HepG2 (cell line): ENCODE measurements around the gene TPST2. TPM values are rescaled to one million over a fixed set of nuclear protein-coding genes. Genes with fewer than 3 reads are reported as not detected.

Experiments
- ESRRA ChIP-seq: sonication (generic); formaldehyde crosslinking; IDR thresholded peaks from 2 replicates; pipeline ENCODE4 v1.5.1; 2020; ENCODE audit warnings: mild to moderate bottlenecking, low read depth, missing genetic modification reagents
- HIVEP1 ChIP-seq: sonication (generic); formaldehyde crosslinking; IDR thresholded peaks from 2 replicates; pipeline ENCODE4 v1.4.0; 2020; ENCODE audit warnings: mild to moderate bottlenecking, missing genetic modification reagents
- HMG20A ChIP-seq: IDR thresholded peaks from 2 replicates; pipeline ENCODE4 v1.6.1; 2016; ENCODE audit warnings: borderline replicate concordance
- MAFF ChIP-seq: IDR thresholded peaks from 2 replicates; pipeline ENCODE4 v1.6.1; 2011; ENCODE audit warnings: low read depth, low read length, improper control_type of control experiment
- MLLT10 ChIP-seq: sonication (generic); formaldehyde crosslinking; IDR thresholded peaks from 2 replicates; pipeline ENCODE4 v1.4.0; 2020; ENCODE audit warnings: missing genetic modification reagents
- MTF2 ChIP-seq: sonication (generic); formaldehyde crosslinking; IDR thresholded peaks from 2 replicates; pipeline ENCODE4 v1.5.0; 2020; ENCODE audit warnings: missing genetic modification reagents, borderline replicate concordance
- SP4 ChIP-seq: sonication (generic); formaldehyde crosslinking; IDR thresholded peaks from 2 replicates; pipeline ENCODE4 v1.8.1; 2023; ENCODE audit warnings: mild to moderate bottlenecking, missing genetic modification reagents
- TBP ChIP-seq: sonication (generic); formaldehyde crosslinking; IDR thresholded peaks from 2 replicates; pipeline ENCODE4 v1.5.0; 2020; ENCODE audit warnings: missing genetic modification reagents
- TCF7L2 ChIP-seq: IDR thresholded peaks from 2 replicates; pipeline ENCODE4 v1.6.1; 2011; ENCODE audit warnings: mild to moderate bottlenecking, low read depth, low read length, moderate library complexity
- TSC22D2 ChIP-seq: sonication (generic); formaldehyde crosslinking; IDR thresholded peaks from 2 replicates; pipeline ENCODE4 v1.5.1; 2020; ENCODE audit warnings: missing genetic modification reagents, mild to moderate bottlenecking, borderline replicate concordance
- ZFP36L1 ChIP-seq: sonication (generic); formaldehyde crosslinking; IDR thresholded peaks from 2 replicates; pipeline ENCODE4 v1.8.0; 2022; ENCODE audit warnings: mild to moderate bottlenecking, missing genetic modification reagents, moderate library complexity
- ZKSCAN1 ChIP-seq: fragments of 150-350 bp; IDR thresholded peaks from 2 replicates; pipeline ENCODE4 v1.6.1; 2014; ENCODE audit warnings: low read length
- ZKSCAN5 ChIP-seq: sonication (generic); formaldehyde crosslinking; IDR thresholded peaks from 2 replicates; pipeline ENCODE4 v1.5.1; 2020; ENCODE audit warnings: mild to moderate bottlenecking, missing genetic modification reagents
- ZNF367 ChIP-seq: sonication (generic); formaldehyde crosslinking; IDR thresholded peaks from 2 replicates; pipeline ENCODE4 v1.4.0; 2020; ENCODE audit warnings: missing genetic modification reagents, borderline replicate concordance
- ZNF562 ChIP-seq: sonication (generic); formaldehyde crosslinking; IDR thresholded peaks from 2 replicates; pipeline ENCODE4 v1.8.0; 2022; ENCODE audit warnings: missing genetic modification reagents, borderline replicate concordance
- ZNF670 ChIP-seq: sonication (generic); formaldehyde crosslinking; IDR thresholded peaks from 2 replicates; pipeline ENCODE4 v1.8.0; 2022; ENCODE audit warnings: mild to moderate bottlenecking, missing genetic modification reagents, borderline replicate concordance
- ZNF720 ChIP-seq: sonication (generic); formaldehyde crosslinking; IDR thresholded peaks from 2 replicates; pipeline ENCODE4 v1.4.0; 2020; ENCODE audit warnings: missing genetic modification reagents
- ZNF816 ChIP-seq: sonication (generic); formaldehyde crosslinking; IDR thresholded peaks from 2 replicates; pipeline ENCODE4 v1.8.0; 2022; ENCODE audit warnings: missing genetic modification reagents, mild to moderate bottlenecking, borderline replicate concordance
- polyA plus RNA-seq, 8 experiments: library from polyadenylated mRNA; depleted of rRNA in 3 of 8; stranded (reverse) in 7 of 8; unstranded in 1 of 8; fragments of >200 nt; fragmentation: Illumina TruSeq in 4 of 8; extraction: Trizol in 4 of 8; gene quantifications; 2 replicates each; pipeline versions ENCODE4 v1.2.1 to v1.2.3, GENCODE V29; 2011 to 2016; ENCODE audit warnings: low read depth in 4 of 8, missing spikeins in 1 of 8, mixed read lengths in 1 of 8; ENCODE audit not compliant: insufficient read depth in 1 of 8
- total RNA-seq, 5 experiments: library from RNA; depleted of rRNA; stranded (reverse); fragments of >200 nt; fragmentation: Illumina TruSeq; extraction: Trizol; gene quantifications; 2 replicates each; pipeline ENCODE4 v1.2.3, GENCODE V29; 2016; ENCODE audit warnings: low read depth in 1 of 5
- TF ChIP-seq, protein P1 (sequence below): sonication (generic); formaldehyde crosslinking; IDR thresholded peaks from 2 replicates; pipeline ENCODE4 v1.4.0; 2020; ENCODE audit warnings: missing genetic modification reagents, borderline replicate concordance
- TF ChIP-seq, protein P2 (sequence below): sonication (generic); formaldehyde crosslinking; IDR thresholded peaks from 2 replicates; pipeline ENCODE4 v1.4.0; 2020; ENCODE audit warnings: missing genetic modification reagents, borderline replicate concordance
- TF ChIP-seq, protein P3 (sequence below): sonication (generic); formaldehyde crosslinking; IDR thresholded peaks from 2 replicates; pipeline ENCODE4 v1.9.0; 2022; ENCODE audit warnings: missing genetic modification reagents, mild to moderate bottlenecking, borderline replicate concordance
- TF ChIP-seq, protein P4 (sequence below): IDR thresholded peaks from 2 replicates; pipeline ENCODE4 v1.6.1; 2016; ENCODE audit warnings: mild to moderate bottlenecking, missing biosample characterization, missing genetic modification reagents

TPST2 gene
- total and polyA plus RNA-seq, 2 of the 13 experiments (the other 11 are each of a cell fraction or from before 2014, with no cell fraction given), result 15.2 to 23.8 TPM

DNA sequence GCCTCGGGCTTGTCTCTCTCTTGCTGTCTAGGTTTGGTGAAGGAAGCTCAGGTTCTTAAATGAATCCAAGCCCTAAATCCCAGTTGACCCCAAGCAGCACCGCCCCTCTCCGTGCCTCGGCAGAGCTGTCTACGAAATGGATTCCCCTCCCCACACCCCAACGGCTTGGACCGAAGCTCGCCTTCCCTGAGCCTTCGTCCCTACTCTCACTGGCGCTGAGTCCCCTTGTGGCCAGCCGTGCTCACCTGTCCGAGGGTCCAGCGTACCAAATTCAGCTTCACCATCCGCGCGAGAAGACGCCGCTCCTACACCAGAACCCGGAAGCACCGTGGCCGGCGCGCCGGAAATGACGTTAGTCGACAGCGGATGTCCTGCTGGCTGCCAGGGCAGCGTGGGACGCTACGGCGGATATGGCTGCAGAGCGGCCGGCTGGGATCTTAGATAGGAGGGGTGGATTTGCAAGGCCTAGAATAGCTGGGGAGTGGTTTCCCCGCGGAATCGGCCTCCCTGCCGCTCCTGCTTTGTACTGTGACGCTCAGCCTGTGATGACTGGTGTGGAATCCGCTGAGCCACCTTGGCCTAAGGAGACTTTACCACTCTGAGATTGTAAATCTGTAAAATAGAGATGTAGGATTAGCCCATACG is 77.7 kb downstream of the TPST2 start, which contains the start of gene TFIP11 (continued):
- no peak for TF ChIP-seq TCF7L2
- TF ChIP-seq, protein P1, sequence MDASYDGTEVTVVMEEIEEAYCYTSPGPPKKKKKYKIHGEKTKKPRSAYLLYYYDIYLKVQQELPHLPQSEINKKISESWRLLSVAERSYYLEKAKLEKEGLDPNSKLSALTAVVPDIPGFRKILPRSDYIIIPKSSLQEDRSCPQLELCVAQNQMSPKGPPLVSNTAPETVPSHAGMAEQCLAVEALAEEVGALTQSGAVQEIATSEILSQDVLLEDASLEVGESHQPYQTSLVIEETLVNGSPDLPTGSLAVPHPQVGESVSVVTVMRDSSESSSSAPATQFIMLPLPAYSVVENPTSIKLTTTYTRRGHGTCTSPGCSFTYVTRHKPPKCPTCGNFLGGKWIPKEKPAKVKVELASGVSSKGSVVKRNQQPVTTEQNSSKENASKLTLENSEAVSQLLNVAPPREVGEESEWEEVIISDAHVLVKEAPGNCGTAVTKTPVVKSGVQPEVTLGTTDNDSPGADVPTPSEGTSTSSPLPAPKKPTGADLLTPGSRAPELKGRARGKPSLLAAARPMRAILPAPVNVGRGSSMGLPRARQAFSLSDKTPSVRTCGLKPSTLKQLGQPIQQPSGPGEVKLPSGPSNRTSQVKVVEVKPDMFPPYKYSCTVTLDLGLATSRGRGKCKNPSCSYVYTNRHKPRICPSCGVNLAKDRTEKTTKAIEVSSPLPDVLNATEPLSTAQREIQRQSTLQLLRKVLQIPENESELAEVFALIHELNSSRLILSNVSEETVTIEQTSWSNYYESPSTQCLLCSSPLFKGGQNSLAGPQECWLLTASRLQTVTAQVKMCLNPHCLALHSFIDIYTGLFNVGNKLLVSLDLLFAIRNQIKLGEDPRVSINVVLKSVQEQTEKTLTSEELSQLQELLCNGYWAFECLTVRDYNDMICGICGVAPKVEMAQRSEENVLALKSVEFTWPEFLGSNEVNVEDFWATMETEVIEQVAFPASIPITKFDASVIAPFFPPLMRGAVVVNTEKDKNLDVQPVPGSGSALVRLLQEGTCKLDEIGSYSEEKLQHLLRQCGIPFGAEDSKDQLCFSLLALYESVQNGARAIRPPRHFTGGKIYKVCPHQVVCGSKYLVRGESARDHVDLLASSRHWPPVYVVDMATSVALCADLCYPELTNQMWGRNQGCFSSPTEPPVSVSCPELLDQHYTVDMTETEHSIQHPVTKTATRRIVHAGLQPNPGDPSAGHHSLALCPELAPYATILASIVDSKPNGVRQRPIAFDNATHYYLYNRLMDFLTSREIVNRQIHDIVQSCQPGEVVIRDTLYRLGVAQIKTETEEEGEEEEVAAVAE (CRISPR knock-in tag), result peak; percentile 58; the same call in 1 of the 2 replicates
- TF ChIP-seq MLLT10, result no peak
- TF ChIP-seq HMG20A (CRISPR knock-in tag), result no peak
- TF ChIP-seq TBP, result no peak
- TF ChIP-seq, protein P2, sequence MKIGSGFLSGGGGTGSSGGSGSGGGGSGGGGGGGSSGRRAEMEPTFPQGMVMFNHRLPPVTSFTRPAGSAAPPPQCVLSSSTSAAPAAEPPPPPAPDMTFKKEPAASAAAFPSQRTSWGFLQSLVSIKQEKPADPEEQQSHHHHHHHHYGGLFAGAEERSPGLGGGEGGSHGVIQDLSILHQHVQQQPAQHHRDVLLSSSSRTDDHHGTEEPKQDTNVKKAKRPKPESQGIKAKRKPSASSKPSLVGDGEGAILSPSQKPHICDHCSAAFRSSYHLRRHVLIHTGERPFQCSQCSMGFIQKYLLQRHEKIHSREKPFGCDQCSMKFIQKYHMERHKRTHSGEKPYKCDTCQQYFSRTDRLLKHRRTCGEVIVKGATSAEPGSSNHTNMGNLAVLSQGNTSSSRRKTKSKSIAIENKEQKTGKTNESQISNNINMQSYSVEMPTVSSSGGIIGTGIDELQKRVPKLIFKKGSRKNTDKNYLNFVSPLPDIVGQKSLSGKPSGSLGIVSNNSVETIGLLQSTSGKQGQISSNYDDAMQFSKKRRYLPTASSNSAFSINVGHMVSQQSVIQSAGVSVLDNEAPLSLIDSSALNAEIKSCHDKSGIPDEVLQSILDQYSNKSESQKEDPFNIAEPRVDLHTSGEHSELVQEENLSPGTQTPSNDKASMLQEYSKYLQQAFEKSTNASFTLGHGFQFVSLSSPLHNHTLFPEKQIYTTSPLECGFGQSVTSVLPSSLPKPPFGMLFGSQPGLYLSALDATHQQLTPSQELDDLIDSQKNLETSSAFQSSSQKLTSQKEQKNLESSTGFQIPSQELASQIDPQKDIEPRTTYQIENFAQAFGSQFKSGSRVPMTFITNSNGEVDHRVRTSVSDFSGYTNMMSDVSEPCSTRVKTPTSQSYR (CRISPR knock-in tag), result no peak
- TF ChIP-seq MAFF, result no peak
- no peak for TF ChIP-seq ZNF816 (CRISPR knock-in tag)
- no peak for TF ChIP-seq ZKSCAN5 (CRISPR knock-in tag)
- no peak for TF ChIP-seq ZNF562 (CRISPR knock-in tag)
- TF ChIP-seq ZNF670 (CRISPR knock-in tag), result peak; percentile 73; the same call in 1 of the 2 replicates
- TF ChIP-seq, protein P3, sequence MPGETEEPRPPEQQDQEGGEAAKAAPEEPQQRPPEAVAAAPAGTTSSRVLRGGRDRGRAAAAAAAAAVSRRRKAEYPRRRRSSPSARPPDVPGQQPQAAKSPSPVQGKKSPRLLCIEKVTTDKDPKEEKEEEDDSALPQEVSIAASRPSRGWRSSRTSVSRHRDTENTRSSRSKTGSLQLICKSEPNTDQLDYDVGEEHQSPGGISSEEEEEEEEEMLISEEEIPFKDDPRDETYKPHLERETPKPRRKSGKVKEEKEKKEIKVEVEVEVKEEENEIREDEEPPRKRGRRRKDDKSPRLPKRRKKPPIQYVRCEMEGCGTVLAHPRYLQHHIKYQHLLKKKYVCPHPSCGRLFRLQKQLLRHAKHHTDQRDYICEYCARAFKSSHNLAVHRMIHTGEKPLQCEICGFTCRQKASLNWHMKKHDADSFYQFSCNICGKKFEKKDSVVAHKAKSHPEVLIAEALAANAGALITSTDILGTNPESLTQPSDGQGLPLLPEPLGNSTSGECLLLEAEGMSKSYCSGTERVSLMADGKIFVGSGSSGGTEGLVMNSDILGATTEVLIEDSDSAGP, result peak; percentile 86
- 0 out of 2 replicates have a peak, but pooled peaks have one; percentile 12 for TF ChIP-seq ZFP36L1
- TF ChIP-seq ZNF367 (CRISPR knock-in tag), result no peak
- TF ChIP-seq TSC22D2 (CRISPR knock-in tag), result no peak
- no peak; the same call in 1 of the 2 replicates for TF ChIP-seq SP4 (CRISPR knock-in tag)
- TF ChIP-seq HIVEP1 (CRISPR knock-in tag), result peak; percentile 78; the same call in 1 of the 2 replicates
- TF ChIP-seq, protein P4, sequence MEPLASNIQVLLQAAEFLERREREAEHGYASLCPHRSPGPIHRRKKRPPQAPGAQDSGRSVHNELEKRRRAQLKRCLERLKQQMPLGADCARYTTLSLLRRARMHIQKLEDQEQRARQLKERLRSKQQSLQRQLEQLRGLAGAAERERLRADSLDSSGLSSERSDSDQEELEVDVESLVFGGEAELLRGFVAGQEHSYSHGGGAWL (CRISPR knock-in tag), result no peak
- TF ChIP-seq ESRRA (CRISPR knock-in tag), result no peak; the same call in 1 of the 2 replicates
- TF ChIP-seq ZNF720 (CRISPR knock-in tag), result no peak
- no peak for TF ChIP-seq MTF2 (CRISPR knock-in tag)
- no peak for TF ChIP-seq ZKSCAN1
